IPS-NIHi7 (cell line): ENCODE results near the gene TBC1D10B.
"Not testable (repeated sequence)": the region's sequence is repeated elsewhere in the genome, so short reads cannot be mapped to it uniquely, and the experiment has no call there.

Experiments
- DNase-seq: peaks from one replicate; pipeline ENCODE4 v3.0.0; 2012; ENCODE audit warnings: mixed read lengths; ENCODE audit errors: extremely low spot score

TBC1D10B gene

DNA sequence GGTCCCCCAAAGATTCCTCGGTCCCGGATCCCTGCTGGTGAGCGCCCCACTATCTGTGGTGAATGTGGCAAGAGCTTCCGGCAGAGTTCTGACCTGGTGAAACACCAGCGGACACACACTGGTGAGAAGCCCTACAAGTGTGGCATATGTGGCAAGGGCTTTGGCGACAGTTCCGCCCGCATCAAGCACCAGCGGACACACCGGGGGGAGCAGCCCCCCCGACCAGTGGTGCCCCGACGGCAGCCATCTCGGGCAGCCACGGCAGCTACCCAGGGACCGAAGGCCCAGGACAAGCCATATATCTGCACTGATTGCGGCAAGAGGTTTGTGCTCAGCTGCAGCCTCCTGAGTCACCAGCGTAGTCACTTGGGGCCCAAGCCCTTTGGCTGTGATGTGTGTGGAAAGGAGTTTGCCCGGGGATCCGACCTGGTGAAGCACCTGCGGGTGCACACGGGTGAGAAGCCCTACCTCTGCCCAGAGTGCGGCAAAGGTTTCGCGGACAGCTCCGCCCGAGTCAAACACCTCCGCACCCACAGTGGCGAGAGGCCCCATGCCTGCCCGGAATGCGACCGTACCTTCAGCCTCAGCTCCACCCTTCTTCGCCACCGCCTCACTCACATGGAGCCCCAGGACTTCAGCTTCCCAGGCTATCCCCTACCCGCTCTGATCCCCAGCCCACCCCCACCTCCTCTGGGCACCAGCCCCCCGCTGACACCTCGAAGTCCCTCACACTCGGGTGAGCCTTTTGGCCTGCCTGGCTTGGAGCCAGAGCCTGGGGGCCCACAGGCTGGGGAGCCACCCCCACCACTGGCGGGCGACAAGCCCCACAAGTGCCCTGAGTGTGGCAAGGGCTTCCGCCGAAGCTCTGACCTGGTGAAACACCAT lies 27.7 kb upstream of the TBC1D10B start:
- DNase-seq = no peak

DNA sequence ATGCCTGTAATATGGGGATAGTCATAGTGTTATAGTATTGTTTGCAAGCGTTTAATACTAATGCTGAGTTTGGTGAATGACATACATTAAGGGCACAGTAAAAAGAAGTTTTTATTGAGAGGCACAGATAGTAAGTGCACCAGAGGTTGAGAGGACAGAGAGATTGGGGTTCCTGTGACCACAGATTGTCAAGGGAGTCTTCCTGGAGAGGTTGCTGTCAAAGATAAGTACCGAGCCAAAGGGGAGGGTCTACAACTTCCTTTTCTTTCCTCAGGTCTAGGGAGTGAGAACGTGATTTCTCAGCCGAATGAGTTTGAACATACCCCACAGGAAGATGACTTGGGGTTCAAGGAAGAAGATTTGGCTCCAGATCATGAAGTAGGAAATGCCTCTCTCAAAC lies 26.8 kb upstream of the TBC1D10B start:
- no peak for DNase-seq

DNA sequence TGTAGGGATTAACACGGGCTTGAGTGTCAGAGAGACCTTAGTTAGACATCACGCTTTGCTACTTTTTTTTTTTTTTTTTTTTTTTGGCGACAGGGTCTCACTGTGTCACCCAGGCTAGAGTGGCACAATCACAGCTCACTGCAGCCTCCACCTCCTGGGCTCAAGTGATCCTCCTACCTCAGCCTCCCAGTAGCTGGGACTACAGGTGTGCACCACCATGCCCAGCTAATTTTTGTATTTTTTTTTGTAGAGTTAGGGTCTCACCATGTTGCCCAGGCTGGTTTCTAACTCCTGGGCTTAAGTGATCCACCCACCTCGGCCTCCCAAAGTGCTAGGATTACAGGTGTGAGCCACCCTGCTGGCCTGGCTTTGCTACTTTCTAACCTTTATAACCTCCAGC lies 26.3 kb upstream of the TBC1D10B start:
- not testable (repeated sequence) for DNase-seq

- no peak for DNase-seq
Observed at GRCh38 chr16:30395992-30396585, 25.8 kb upstream of the TBC1D10B start.

GRCh38 chr16:30395155-30395991 lies 25.1 kb upstream of the TBC1D10B start, which contains the start of gene ZNF48:
Gene ZNF48, plus strand, starts transcription at chr16:30395420. Its CDS starts 375 bp downstream, at chr16:30395795.
- DNase-seq = peak; percentile 80

GRCh38 chr16:30394592-30395154 lies 24.4 kb upstream of the TBC1D10B start:
- DNase-seq = peak; percentile 68

DNA sequence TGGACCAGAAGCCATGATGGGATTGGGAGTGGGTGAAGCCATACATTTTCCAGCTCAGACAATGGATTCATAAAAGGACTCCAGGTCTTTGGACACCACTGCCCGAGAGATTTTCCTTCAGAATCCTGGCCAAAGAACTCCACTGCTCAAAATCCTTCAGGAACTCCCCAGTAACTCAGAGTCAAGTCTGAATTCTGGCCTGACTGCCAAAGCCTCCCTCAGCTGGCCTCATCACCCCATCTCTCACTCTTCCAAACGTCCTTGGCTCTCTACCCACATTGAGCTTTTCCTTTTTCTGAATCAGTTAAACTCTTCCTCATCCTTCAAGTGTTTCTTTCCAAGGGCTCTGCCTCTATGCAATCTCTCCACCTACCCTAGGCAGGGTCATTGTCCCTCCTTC lies 13.2 kb upstream of the TBC1D10B start:
- no peak for DNase-seq

DNA sequence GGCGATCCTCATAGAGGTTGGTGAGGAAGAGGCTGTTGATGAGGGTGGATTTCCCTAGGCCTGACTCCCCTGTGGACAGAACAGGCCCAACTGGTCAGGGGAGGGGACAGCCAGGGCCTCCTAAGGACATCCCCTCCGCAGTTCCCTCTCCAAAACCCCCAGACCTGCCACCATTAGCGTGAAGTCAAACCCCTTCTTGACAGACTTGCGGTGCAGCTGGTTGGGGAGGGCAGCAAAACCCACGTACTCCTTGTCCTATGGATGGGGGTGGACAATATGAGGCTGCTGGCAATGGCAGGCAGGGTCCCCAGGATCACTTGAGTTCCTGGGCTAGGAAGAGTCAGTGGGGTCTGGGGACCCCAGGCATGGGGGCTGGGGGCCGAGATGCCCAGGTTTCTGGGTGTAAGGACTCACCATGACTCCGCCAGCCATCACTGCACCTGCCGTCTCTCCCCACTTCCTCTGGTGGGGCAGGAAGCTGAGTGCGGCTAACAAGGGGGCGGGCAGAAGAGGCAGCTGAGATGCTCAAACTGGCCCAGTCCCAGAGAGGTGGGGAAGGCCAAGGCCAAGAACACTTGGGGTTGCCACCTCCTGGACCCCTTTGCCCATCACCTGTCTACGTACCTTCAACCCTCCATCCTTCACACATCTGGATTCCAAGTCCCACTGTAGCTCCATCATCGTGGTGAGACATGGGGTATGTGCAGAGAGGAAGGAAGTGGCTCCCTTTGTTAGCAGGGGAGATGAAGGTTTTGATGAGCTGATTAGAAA lies 12.0 kb upstream of the TBC1D10B start, which contains the start of gene SEPTIN1:
SEPTIN1 (minus strand) TSS at position 451 of the 771 bp plus-strand sequence; CDS start at position 432, 19 bp downstream.
- DNase-seq = no peak

DNA sequence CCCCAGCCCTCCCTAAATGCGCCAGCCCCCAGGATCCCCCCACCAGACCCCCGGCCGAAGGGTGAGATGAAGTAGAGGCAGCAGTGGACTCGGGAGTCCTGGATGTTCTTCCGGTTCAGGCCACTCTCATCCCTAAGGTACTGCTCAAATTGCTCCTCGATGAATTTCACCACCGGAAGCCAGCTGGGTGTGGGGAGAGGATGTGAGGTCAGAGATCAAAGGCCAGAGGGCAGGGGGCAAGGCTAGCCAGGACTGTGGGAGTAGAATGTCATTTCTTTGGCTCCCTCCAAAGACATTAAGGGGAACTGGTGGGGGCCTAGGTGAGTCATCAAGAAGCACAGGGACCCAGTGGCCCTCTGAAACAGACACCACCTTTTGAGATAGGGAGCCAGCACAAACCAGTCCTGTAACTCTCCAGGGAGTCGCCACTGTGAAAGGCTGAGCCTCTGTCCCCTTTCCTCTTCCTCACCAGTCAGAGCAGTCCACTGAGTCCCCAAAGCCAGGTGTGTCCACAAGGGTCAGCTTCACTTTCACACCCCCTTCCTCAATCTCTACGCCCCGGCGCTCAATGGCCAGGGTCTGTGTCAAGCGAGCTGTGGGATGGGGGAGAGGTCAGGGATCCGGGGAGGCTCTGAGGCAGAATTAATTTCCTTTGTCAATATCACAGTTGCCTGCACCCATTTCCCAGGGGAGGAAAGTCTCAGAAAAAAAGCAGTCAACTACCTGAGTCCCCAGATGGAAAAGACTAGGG lies 11.2 kb upstream of the TBC1D10B start:
- no peak for DNase-seq

- DNase-seq = no peak
Observed at GRCh38 chr16:30380803-30381208, 10.5 kb upstream of the TBC1D10B start.

GRCh38 chr16:30380072-30380802 lies 9.9 kb upstream of the TBC1D10B start:
- no peak for DNase-seq

GRCh38 chr16:30379158-30379783 lies 9.0 kb upstream of the TBC1D10B start:
- DNase-seq = no peak

DNA sequence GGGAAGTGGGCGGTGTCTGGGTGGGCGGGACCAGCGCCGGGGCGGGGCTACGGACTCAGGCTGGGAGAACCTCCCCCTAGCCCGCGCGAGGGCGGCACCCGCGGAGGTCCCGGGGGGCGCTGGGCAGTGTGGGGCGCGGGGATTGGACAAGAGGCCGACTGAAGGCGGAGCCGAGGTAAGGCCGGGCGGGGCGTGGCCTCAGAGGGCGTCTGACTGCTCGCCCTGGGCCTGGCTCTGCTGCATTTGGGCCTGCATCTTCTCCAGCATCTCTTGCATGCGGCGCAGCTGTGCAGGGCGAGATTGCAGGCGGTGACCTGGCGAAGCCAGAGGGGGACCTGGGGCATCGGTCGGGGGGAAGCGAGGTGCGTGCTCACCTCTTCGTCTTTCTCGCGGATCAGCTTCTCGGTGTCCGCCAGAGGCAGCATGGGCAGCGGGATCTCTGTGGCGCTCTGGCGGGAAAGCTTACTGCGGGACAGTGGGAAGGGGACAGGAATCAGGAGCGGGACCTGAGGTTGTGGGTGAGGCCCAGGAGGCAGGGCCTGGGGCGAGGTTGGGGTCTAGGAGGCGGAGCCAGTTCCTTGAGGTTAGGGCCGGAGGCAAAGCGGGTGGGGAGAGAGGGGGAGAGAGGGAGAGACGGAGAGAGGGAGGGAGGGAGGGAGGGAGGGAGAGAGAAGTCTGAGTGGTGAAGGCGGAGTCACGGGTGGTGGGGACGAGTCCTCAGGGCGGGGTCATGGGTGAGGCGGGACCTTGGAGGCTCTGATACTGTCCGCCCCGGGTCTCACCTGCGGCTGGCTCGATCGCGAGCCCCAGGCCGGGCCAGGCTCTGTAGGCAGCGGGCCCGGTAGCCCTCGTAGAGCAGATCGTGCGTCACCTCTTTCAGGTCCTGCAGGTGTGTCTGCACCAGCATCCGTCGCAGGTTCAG lies 8.2 kb upstream of the TBC1D10B start:
- DNase-seq = peak; percentile 96

DNA sequence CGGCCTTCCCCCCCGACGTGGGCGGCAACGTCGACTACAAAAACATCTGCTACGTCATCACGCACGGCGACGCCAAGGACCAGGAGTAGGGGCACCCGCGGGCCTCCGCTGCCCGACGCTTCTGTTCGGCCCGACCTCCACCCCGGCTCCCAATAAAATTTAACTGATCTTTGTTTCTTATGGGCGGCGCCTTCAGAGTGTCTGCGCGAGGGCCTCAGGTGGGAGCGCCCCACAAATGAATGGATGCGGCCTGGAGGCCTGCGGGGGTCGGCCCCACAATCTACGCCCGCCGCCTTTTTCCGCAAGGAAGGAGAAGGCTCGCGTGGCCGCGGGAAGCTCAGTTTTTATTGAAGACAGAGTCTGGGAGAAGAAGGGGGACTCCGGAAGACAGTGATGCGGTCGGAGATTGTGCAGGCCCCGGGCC lies 7.5 kb upstream of the TBC1D10B start:
- DNase-seq = peak; percentile 79

DNA sequence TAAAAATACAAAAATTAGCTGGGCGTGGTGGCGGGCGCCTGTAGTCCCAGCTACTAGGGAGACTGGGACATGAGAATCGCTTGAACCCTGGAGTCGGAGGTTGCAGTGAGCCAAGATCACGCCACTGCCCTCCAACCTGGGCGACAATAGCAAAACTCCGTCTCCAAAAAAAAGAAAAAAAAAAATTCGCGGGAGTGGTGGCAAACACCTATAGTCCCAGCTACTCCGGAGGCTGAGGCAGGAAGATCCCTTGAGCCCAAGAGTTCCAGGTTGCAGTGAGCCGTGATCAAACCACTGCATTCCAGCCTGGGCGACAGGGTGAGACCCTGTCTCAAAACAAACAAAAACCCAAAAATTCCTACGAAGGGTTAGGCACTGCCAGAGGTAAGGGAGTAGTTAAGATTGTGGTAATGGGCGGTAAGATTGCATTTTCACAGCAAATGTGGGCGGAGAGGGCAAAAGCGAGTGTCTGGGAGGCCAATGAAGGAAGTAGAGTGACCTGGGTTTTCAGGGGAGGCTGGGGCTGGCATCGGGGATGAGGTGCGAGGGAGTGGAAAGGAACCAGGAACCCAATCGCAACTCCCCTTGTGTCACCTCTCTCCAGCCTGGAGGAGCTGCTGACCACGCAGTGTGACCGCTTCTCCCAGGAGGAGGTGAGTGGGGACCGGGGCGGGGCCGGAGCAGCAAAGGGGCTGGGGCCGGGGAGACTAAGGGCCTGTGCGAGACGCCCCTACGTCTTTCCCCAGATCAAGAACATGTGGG lies 6.9 kb upstream of the TBC1D10B start:
- DNase-seq = no peak

- DNase-seq = no peak
Observed at GRCh38 chr16:30376461-30376902, 6.2 kb upstream of the TBC1D10B start.

- no peak for DNase-seq
Observed at GRCh38 chr16:30375864-30376263, 5.6 kb upstream of the TBC1D10B start.
